Measurements from ENCODE around the gene BIVM. TPM values are rescaled to one million over a fixed set of nuclear protein-coding genes. Genes with fewer than 3 reads are reported as not detected.

BIVM gene
- total RNA-seq, 1 donor from 2014 or later, result 23.8 TPM

GRCh38 chr13:102879793-102880499 lies 81.0 kb downstream of the BIVM start:
- no peak for DNase-seq (ENCODE audit: low spot score)

DNA sequence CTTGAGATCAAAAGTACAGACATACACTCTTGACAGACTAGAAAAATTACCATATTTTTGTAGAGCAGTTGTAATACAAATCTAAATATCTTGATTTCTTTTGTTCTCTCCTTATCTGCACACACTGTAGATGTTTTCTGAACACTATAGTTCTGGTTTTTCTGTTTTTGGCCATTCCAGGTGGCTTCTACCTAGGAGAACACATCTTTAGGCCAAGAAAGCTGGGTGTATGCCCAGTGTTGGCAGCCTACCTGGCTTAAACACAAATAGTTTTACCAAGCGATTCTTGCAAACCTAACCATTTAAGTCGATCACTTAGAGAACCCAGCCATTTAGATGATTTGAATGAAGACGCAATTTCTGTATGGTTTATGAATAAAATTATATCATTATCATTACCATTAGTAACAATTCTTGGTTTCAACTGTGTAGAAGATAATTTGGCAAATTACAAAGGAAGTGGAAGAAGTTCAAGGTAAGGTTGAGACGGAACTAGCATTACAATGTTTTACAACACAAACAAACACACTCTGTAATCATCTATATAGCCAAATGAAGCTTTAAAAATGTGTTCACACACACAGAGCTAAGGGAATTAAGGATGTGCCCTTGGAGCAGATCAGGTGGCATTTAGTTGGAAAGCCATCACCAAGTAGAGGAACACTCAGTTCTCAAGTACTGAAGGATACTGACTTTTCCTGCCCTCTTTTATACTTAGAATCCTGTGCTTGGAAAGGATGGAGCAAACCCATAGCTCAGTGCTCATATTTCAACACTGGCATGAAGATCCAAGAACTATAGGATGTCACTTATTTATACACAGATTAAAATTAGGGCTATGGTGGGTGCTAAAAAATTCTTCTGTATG lies 83.1 kb downstream of the BIVM start:
- DNase-seq (ENCODE audit: low spot score), result no peak

Other genes starting within 250 kb of the BIVM start
- gene TPP2, start 202.1 kb upstream of the BIVM start, total RNA-seq, result 37.6 TPM
- gene METTL21C, start 104.1 kb upstream of the BIVM start, total RNA-seq, result 0.52 TPM
- gene TEX30, start 25.3 kb upstream of the BIVM start, total RNA-seq, result 7.2 TPM
- 6.4 TPM for gene POGLUT2, start 143 bp upstream of the BIVM start, total RNA-seq
- 59.6 TPM for gene ERCC5, start 46.9 kb downstream of the BIVM start, total RNA-seq

Data from mucosa of gallbladder (tissue), 1 donor.